GM11168 (cell line): ENCODE measurements around the gene SNRK.
"Not testable (repeated sequence)": the region's sequence is repeated elsewhere in the genome, so short reads cannot be mapped to it uniquely, and the experiment has no call there.

Experiments
- in situ Hi-C: fragments of 300-500 bp; cut with MboI; formaldehyde crosslinking; loops from one replicate; pipeline ENCODE4 v1.12.0; 2022; ENCODE audit warnings: low sequenced_read_pairs; ENCODE audit not compliant: unreplicated experiment

Gene SNRK

DNA sequence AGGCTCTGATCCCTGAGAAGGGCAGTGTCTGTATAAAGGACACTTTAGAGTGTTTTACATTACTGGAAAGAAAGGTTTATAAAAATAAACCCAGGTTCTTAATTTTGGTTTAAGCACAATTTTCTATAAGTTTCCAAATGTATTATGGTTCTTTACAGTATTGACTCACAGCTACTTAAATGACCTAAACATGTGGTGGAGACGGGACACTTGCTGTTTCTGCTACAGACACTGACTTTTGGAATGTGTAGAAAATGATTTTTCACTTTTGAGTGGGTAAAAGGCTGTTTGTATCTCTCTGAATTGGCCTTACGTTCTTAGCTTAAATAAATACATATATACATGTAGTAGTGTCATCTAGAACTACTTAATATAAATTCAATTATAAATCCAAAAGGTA, 55.4 kb downstream of the SNRK start:
- in situ Hi-C loops = no loop called here

DNA sequence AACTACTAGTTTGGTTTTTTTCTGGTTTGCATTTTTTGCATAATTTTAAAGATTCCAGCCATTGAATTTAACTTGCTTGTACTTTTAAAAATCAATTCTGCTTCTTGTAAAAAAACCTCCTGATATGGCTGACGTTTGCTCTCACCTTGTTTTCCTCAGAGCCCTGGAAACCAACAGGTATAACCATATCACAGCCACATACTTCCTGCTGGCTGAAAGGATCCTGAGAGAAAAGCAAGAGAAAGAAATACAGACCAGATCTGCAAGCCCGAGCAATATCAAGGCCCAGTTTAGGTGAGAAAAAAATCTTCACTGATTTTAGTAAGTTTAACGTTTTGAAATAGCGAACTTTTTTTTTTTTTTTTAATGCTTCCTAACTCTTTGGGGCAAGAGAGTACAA, 56.8 kb downstream of the SNRK start:
- in situ Hi-C loops = no loop called here

DNA sequence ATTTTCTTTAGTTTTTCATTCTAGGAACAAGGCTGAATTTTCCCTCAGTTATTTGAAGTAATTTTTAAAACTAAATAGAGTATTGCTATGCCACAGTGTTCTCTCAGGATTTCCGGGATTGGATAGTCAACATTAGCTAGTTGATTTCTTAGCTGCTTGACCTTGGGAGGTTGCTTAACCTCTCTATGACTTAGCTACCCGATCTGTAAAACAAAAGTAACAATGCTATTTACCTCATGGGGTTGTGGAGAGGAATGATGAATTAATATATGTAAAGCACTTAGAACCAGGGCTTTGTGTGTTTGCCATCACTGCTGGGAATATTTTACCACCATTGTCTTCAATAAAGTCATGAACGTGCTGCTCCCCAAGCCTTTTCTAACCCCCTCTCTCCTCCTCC, 57.5 kb downstream of the SNRK start:
- in situ Hi-C loops = no loop called here

DNA sequence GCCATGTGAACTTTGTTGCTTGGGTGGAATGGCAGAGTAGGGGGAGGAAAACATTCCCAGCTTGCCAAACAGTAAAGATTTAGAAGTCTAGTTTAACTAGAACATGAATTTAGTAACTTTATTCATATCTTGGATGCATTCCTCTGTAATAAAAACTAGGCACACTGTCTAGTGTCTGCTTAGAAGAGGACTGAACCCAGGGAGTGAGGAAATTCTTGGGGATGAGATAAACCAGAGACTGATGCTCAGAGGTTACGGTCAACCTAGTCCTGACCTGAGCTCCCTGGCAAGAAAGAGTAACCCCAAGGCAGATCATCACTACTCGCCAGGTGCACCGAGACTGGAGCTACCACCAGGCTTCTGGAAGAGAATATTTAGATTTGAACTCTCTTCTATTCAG, 58.2 kb downstream of the SNRK start:
- in situ Hi-C loops = no loop called here

DNA sequence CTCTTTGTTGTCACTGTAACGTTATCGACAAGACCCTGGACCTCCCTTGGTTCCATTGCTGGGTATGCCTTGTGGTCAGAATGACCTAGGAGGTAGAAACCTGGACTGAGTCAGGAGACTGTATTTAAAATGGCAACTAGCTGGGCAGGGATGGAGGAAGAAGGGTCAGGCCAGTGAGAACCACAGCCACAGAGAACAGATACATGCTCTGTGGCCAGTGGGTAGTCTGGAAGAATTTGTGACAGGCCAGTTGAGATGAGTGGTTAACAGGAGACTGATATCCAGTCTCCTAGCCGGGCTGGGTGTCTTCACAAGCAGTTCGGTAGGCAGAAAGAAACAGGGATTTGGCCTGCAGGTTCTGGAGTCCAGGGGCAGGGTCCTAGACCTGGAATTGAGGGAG, 58.9 kb downstream of the SNRK start:
- in situ Hi-C loops = no loop called here

DNA sequence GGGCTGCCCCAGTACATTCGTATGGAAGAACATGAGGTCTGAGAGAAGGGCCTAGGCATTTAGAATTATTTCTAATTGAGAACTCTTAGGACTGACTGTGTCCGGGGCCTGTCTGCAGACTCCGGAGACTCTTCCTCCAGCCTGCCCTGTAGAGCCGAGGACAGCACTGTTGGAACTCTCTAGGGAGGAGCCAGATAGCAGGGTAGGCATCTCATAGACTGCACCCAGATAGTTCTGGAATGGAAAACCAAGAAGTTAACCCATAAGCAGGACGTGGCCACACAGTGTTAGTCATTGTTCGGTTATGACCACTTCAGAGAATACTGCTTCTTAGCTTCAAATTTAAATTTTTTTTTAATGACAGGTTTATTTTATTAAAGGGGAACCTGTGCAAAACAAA, 59.5 kb downstream of the SNRK start:
- in situ Hi-C loops = no loop called here

DNA sequence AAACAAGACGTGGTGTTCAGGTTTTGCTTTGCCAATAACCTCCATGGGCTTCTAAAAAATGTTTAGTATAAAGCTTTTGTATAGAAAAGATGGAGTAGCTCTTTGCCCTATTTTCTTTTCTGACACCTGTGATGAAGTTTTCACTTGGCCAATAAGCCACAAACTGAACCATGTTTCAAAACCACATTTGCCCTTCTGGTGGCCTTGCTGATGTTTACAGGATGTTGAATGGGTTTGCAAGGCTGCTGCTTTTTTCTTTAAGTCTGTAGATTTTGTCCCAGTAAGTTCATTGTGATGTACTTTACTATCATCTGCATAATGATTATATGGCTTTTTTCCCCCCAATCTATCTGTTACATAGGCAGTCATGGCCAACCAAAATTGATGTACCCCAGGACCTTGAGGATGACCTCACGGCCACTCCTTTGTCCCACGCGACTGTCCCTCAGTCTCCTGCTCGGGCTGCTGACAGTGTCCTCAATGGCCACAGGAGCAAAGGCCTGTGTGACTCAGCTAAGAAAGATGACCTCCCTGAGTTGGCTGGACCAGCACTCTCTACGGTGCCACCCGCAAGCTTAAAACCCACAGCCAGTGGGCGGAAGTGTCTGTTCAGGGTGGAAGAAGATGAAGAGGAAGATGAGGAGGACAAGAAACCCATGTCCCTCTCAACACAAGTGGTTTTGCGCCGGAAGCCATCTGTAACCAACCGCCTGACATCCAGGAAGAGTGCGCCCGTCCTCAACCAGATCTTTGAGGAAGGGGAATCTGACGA, 60.8 kb downstream of the SNRK start:
- in situ Hi-C loops = no loop called here

DNA sequence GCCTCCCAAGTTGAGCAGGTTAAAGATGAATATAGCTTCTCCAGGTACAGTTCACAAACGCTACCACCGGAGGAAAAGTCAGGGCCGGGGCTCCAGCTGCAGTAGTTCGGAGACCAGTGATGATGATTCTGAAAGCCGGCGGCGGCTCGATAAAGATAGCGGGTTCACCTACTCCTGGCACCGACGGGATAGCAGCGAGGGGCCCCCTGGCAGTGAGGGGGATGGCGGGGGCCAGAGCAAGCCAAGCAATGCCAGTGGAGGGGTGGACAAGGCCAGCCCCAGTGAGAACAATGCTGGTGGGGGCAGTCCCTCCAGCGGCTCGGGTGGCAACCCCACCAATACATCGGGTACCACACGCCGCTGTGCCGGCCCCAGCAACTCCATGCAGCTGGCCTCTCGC, 61.4 kb downstream of the SNRK start:
- in situ Hi-C loops = no loop called here

DNA sequence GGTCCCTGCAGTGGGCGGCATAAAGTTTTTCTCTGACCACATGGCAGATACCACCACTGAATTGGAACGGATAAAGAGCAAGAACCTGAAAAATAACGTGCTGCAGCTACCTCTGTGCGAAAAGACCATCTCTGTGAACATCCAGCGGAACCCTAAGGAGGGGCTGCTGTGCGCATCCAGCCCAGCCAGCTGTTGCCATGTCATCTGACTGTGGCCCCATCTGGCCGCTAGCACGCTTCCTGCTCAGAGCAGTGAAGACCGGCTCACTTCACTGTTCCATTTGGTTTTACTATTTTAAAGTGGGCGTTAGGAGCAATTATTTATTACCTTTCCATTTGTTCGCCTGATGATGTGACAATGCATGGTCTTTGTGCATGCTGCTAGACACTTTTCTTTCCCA, 62.0 kb downstream of the SNRK start:
- in situ Hi-C loops = no loop called here

DNA sequence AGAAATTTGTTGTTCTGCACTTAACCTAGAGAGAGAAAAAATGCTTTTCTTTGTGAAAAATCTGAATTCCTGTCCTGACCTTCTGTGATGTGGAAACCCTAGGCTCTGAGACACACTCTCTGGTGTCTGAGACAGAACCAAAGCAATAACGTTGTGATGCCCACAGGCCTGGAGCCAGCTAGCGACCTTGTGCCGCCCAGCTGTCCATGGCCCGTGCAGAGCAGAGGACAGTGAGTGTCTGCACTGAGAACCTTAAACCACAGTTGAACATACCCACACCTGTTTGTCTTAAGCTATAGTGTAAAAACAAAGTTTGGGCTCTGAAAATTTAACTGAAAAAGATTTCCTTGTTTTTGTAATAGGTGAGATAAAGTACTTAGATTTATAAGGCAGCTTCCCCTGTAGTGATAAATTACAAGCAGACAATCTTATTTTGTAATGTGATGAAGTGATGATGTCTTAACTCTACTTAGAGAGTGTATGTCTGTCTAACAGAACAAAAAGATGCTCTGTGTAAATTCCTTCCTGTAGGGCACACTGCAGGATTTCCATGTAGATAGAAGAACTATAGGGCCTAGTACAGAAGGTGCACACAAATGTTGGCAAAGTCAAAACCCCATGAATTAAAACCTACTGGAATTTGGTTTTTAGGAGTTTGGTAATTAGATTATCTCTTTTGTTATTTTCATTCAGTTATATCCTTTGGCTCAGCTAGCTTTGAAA, 62.7 kb downstream of the SNRK start:
- in situ Hi-C loops = no loop called here

DNA sequence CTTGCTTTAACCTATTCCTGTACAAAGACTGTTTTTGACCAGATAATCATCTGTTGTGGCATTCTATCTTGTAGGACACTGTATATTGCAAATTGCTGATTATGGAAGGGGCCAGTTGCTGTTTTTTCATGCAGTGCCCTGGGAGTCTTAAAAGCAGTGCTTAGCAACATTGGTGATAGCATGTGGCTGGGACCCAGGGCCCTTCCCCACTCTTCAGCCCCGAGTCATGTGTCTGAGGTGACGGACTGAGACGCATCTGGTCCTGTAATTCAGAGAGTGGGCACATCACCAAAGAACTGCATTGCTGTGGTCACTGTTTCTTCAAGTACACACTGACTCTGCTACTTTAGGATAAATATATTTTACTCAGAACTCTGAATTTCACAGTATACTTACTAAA, 63.4 kb downstream of the SNRK start:
- in situ Hi-C loops = no loop called here

DNA sequence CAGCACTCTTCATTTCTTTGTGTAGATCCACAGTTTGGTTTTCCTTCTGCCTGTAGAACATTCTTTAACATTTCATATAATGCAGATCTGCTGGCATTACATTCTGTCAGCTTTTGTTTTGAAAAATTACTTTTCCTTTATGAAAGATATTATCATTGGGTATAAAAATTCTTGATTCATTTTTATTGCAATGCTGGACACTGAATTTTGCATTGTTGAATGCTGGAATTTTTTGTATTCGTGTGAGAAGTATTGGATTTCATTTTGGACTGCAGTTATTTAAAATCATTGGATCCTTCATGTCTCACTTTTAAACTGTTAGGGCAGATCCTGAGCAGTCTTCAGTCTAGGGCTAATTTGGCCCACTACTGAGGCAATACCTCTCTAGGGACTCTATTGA, 67.1 kb downstream of the SNRK start:
- in situ Hi-C loops = no loop called here

DNA sequence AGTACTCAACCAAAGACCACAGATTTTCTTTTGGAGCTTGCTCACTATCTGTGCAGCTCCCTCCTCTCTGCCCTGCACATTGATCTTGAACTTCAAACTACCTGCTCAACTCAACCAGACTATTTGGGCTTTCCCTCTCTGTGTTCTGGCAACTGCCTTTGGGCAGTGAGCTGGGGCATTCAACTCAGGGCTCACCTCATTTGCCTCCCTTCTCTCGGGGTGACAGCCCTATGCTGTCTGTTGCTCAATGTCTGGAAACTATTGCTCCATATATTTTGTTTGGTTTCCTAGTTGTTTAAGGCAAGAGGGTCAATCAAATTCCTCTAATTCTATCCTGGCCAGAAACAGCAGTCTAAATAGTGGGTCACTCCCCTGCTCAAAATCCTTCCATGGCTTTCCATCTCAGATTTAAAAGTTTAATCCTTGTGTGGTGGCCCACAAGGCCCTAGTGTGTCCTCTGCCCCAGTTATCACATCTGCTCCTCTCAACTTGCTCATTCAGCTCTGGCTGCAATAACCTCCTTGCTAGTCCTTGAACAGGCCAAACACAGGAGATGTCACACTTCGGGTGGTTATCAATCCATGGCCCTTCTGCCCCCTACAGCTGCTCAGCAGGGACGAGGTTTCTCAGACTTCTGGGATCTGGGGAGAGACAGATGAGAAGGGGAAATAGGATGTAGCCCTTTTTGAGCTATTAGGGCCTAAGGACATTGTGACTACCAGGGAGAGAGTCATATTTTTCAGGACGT, 67.8 kb downstream of the SNRK start:
- in situ Hi-C loops = no loop called here

DNA sequence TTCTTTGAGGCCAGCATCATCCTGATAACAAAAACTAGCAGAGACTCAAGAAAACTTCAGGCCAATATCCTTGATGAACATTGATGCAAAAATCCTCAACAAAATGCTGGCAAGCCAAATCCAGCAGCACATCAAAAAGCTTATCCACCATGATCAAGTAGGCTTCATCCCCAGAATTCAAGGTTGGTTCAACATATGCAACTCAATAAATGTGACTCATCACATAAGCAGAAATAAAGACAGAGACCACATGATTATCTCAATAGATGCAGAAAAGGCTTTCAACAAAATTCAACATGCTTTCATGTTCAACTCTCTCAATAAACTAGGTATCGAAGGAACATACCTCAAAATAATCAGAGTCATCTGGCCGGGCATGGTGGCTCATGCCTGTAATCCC, 69.7 kb downstream of the SNRK start:
- in situ Hi-C loops = not testable (repeated sequence)

DNA sequence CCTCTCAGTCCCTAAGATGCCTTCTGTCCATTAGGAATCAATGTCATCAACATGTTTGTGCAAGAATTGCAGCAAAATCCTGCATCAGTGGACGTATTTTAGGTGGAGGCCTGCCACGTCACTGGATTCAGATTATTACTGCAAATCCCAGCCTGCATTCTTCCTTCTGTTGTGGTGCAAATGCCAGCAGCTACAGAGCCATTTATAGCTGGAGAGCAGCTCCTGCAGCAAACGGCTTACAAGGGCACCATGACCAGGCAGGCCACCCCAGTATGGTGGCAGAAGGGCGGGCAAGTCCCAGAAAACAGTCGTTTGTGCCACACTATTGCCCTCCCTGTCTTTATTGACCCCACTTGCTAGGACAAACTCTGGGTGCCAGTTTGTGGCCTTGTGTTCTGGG, 74.7 kb downstream of the SNRK start:
- in situ Hi-C loops = loop anchor here (10.0 kb wide), 1 partner anchor 116 kb away; no protein-coding TSS in a partner anchor

DNA sequence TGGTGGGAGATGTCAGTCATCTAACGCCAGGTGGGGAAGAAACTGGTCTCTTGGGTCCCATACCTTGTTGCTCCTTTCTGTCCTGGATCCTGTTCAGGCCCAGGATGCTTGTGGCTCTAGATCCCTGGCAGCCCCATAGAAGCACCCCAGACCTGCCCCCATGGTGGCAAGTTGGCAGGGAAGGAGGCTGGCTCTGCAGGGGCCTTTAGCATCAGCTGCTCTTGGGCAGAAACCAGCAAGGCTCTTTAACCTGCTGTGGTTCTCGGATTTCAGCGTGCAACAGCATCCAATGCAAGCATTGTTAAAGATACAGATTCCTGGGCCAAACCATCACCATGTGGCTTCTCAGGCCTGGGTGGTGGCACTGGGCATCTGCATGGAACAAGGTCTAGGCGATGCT, 75.8 kb downstream of the SNRK start:
- in situ Hi-C loops = loop anchor here (10.0 kb wide), 1 partner anchor 117 kb away; no protein-coding TSS in a partner anchor

DNA sequence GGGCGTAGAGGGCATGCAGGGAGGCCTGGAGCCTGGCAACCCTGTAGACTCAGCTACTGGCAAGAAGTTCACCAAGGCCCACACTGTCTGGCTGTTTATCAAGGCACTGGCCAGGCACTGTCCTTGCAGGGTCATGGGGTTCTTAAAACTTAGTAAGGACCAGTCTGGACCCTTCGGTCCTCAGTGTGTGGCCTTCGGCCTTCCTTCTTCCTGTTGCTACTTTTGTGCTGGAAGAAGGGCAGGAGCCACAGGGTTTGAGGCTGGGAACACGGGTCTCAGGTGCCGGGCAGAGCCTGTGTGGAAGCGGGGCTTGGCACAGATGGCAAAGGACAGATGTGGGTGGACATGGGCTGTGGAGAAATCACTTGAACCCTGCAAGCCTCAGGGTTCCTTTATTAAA, 76.6 kb downstream of the SNRK start:
- in situ Hi-C loops = loop anchor here (10.0 kb wide), 1 partner anchor 118 kb away; no protein-coding TSS in a partner anchor

DNA sequence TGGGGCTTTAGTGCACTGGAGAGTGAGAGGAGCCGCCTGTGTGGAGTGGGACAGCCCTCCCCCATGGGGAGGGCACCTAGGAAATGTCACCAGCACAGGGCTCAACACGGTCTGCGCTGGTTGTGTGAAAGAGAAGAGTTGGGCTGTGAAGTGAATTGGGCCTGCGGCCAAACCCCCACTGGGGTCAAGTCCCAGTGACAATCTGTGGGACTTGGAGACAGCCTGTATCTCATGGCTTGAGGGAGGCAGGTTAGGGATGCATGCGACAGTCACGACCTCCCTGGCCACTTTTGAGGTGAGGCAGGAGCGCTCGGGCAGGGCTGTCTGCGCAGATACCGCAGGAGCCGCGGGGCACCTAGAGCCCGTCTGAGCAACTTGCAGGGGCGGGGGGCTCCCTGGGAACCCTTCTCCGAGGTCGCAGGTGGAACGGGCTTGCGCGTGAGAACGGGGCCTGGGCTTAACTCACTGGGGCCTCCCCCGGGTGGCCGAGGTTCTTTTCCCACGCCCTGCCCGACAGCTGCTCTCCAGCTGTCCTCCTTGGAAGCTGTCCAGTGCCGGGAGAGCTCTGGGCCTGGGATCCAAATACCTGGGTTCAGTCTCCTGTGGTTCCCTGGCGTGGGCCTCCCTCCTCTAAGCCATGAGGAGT, 77.4 kb downstream of the SNRK start:
- in situ Hi-C loops = loop anchor here (10.0 kb wide), 1 partner anchor 119 kb away; no protein-coding TSS in a partner anchor

DNA sequence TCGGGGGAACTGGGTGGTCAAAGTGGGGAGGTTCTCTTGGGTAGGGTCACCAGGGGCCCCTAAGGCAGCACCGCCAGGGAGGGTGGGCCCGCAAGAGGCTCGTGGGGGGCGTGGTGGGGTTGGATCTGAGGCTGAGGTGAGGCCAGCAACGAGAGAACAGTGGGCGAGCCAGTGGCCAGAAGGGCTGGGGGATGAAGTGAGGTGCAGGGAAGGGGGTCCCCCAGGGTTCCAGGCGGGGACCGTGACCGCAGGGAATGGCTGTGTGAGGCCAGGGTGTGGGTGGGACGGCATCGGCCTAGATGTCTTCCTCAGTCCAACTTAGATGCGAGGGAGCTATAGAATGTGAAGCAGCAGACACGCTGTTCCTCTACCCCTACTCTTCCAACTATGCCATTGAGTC, 78.2 kb downstream of the SNRK start:
- in situ Hi-C loops = loop anchor here (10.0 kb wide), 1 partner anchor 120 kb away; no protein-coding TSS in a partner anchor

DNA sequence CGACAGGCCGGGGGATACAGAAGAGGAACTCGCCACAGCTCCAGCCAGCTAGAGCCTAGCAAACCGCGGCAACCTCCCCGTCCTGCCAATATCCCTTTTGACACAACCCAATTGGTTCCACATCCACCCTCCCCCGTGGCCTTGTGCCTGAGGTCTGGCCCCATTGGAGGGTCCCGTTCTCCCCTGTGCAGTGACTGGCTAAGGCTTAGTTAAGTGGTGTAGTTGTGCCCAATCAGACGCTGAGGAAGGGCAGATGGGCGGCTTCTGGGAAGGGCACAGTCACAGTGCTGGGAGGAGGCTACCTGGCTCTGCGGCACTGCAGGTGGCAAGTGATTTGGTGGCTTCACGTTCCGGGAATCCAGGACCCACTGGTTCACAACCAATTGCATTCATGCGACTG, 78.6 kb downstream of the SNRK start:
- in situ Hi-C loops = loop anchor here (10.0 kb wide), 1 partner anchor 120 kb away; no protein-coding TSS in a partner anchor
